HL-60 (cell line): ENCODE data around the gene FAT1.

Experiments used
- DNase-seq, 2 experiments: peaks; one replicate each; pipeline ENCODE4 v3.0.0-alpha.2; 2010 to 2020; ENCODE audit warnings: low read depth in 1 of 2, low spot score in 1 of 2
- H3K27ac ChIP-seq: fragments of 250-450 bp; sonication (Bioruptor Pico); replicated peaks from 2 replicates; pipeline ENCODE4 v1.5.1; 2020; ENCODE audit warnings: mild to moderate bottlenecking, moderate library complexity
- H3K27me3 ChIP-seq: fragments of 250-450 bp; sonication (Bioruptor Pico); 2 replicates; pipeline ENCODE4 v1.5.1; 2021; ENCODE audit warnings: mild to moderate bottlenecking, moderate library complexity; ENCODE audit not compliant: insufficient read depth, poor library complexity, severe bottlenecking
- H3K4me3 ChIP-seq: replicated peaks from 2 replicates; pipeline ENCODE4 v1.5.1; 2011; ENCODE audit warnings: mild to moderate bottlenecking, control low read depth, low read length; ENCODE audit not compliant: insufficient read depth
- GABPA ChIP-seq: IDR thresholded peaks from 2 replicates; pipeline ENCODE4 v1.6.1; 2012; ENCODE audit warnings: low read depth
- POLR2AphosphoS5 ChIP-seq: IDR thresholded peaks from 2 replicates; pipeline ENCODE4 v1.6.1; 2012; ENCODE audit warnings: low read depth
- REST ChIP-seq: IDR thresholded peaks from 2 replicates; pipeline ENCODE4 v1.6.1; 2012; ENCODE audit warnings: low read depth; ENCODE audit not compliant: insufficient replicate concordance
- SPI1 ChIP-seq: IDR thresholded peaks from 2 replicates; pipeline ENCODE4 v1.6.1; 2012; ENCODE audit warnings: low read depth, mild to moderate bottlenecking, borderline replicate concordance
- TF ChIP-seq, protein P1 (sequence below): IDR thresholded peaks from one replicate; pipeline ENCODE4 v1.5.1; 2011; ENCODE audit warnings: low read length, control low read depth, inconsistent platforms; ENCODE audit not compliant: insufficient read depth

Gene FAT1

DNA sequence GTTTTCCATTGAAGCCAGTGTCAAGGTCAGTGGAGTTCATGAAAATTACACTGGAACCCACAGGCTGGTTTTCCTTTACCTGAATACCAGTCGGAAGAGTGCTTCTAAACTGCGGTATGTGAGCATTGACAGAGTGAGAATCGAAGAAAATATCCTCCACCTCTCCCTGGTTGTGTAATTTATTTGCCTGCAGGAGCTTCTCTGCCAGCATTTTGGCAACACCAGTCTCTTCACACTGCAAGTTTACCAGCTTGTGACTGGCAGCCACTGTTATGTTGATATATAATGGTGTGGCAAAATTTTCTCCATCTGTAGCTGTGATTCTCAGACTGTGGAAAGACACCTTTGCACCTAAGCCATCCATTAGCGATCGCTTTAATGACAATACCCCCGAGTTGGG, 16.1 kb downstream of the FAT1 start:
- H3K27ac ChIP-seq: no peak overlapping the region
- no peak overlapping the region for H3K4me3 ChIP-seq
- no peaks in the 10 kb centered on the region for H3K27me3 ChIP-seq
- DNase-seq: no peak
- no peak for TF ChIP-seq SPI1
- TF ChIP-seq GABPA: no peak

- DNase-seq: no peak
These were observed 19.6 kb downstream of the FAT1 start for GRCh38 chr4:186704057-186704456.

GRCh38 chr4:186703510-186703909, 20.1 kb downstream of the FAT1 start:
- Histone ChIP-seq H3K27me3 (no peaks in the 10 kb centered on the region), H3K4me3 (no peak overlapping the region), H3K27ac (no peak overlapping the region)
- TF ChIP-seq REST: no peak
- TF ChIP-seq POLR2AphosphoS5: no peak
- no peak for TF ChIP-seq SPI1
- TF ChIP-seq, protein P1, sequence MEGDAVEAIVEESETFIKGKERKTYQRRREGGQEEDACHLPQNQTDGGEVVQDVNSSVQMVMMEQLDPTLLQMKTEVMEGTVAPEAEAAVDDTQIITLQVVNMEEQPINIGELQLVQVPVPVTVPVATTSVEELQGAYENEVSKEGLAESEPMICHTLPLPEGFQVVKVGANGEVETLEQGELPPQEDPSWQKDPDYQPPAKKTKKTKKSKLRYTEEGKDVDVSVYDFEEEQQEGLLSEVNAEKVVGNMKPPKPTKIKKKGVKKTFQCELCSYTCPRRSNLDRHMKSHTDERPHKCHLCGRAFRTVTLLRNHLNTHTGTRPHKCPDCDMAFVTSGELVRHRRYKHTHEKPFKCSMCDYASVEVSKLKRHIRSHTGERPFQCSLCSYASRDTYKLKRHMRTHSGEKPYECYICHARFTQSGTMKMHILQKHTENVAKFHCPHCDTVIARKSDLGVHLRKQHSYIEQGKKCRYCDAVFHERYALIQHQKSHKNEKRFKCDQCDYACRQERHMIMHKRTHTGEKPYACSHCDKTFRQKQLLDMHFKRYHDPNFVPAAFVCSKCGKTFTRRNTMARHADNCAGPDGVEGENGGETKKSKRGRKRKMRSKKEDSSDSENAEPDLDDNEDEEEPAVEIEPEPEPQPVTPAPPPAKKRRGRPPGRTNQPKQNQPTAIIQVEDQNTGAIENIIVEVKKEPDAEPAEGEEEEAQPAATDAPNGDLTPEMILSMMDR: no peak
- TF ChIP-seq GABPA: no peak
- no peak for DNase-seq

More at GRCh38 chr4:186704057-186704456, 19.6 kb downstream of the FAT1 start:
- H3K4me3 ChIP-seq: no peak overlapping the region
- H3K27ac ChIP-seq: no peak overlapping the region
- TF ChIP-seq, protein P1: no peak
- TF ChIP-seq POLR2AphosphoS5 (no peak), SPI1 (no peak), GABPA (no peak), REST (no peak)
- no peaks in the 10 kb centered on the region for H3K27me3 ChIP-seq

DNA sequence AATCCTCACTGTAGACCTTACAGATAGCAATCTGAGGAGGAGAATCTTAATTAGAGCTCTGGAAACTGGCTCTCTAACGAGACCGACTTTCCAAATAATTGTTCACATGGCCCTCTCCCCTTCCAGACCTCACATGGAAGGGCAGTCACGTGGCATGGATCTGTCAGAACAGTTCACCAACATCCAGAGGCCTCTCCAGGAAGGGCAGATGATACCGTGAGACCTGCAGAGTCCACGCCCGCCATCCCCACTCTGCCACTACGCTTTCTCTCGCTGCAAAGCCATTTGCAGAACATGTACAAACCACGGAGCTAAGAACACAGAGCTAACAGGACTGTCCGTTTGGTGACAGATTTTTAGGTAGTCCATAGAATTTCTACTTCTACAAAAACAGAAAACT, 20.7 kb downstream of the FAT1 start:
- Histone ChIP-seq H3K27me3 (no peaks in the 10 kb centered on the region), H3K27ac (no peak overlapping the region), H3K4me3 (no peak overlapping the region)
- no peak for TF ChIP-seq SPI1
- DNase-seq: no peak

GRCh38 chr4:186702297-186702696, 21.4 kb downstream of the FAT1 start:
- Histone ChIP-seq H3K27ac (no peak overlapping the region), H3K4me3 (no peak overlapping the region), H3K27me3 (no peaks in the 10 kb centered on the region)
- DNase-seq: no peak
- TF ChIP-seq GABPA (no peak), SPI1 (no peak), POLR2AphosphoS5 (no peak), REST (no peak)
- TF ChIP-seq, protein P1: no peak
